ENCODE data around the gene FBXO28.

DNA sequence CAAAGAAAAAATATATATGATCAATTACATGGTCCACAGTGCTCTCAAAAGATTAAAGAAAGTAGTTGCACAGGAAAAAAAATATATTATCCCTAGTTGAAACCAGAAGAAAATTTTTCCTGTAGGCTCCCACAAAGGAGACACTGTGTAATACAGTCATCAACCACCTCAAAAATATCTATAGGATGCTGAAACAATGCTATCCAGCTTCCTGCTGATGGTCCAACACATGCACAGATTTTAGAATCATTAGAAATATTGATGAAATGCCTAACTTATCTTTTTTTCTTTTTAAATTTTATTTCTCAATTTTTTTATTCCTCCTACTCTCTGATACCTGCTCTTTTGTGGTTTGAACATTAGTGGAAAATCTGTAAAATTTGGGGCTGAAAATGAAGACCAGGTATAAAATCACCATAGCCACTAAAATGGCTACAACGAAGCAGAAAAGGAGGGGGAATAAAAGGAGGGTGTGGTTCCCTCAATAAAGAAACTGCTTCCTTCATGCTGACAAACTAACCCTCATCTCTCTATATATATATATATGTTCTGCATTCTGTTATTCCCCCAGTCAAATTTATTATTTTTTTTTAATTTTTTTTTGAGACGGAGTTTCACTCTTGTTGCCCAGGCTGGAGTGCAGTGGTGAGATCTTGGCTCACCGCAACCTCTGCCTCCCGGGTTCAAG is 28.3 kb upstream of the FBXO28 start:
- TF ChIP-seq POLR2AphosphoS5 (IDR thresholded peaks at IDR 0.05) (no peak), POLR2A (IDR thresholded peaks at IDR 0.05) (no peak)
- TF ChIP-seq, protein P1, sequence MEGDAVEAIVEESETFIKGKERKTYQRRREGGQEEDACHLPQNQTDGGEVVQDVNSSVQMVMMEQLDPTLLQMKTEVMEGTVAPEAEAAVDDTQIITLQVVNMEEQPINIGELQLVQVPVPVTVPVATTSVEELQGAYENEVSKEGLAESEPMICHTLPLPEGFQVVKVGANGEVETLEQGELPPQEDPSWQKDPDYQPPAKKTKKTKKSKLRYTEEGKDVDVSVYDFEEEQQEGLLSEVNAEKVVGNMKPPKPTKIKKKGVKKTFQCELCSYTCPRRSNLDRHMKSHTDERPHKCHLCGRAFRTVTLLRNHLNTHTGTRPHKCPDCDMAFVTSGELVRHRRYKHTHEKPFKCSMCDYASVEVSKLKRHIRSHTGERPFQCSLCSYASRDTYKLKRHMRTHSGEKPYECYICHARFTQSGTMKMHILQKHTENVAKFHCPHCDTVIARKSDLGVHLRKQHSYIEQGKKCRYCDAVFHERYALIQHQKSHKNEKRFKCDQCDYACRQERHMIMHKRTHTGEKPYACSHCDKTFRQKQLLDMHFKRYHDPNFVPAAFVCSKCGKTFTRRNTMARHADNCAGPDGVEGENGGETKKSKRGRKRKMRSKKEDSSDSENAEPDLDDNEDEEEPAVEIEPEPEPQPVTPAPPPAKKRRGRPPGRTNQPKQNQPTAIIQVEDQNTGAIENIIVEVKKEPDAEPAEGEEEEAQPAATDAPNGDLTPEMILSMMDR (IDR thresholded peaks at IDR 0.05) = no peak

Measured in sigmoid colon (tissue), 4 donors.